ENCODE results near the gene PCNT. TPM values are rescaled to one million over a fixed set of nuclear protein-coding genes. Genes with fewer than 3 reads are reported as not detected.

The PCNT gene
- total RNA-seq, 1 donor = 21.6 TPM

GRCh38 chr21:46356494-46357334, 32.8 kb downstream of the PCNT start:
- DNase-seq (ENCODE audit: low read depth) = no peak
- TF ChIP-seq, protein P1, sequence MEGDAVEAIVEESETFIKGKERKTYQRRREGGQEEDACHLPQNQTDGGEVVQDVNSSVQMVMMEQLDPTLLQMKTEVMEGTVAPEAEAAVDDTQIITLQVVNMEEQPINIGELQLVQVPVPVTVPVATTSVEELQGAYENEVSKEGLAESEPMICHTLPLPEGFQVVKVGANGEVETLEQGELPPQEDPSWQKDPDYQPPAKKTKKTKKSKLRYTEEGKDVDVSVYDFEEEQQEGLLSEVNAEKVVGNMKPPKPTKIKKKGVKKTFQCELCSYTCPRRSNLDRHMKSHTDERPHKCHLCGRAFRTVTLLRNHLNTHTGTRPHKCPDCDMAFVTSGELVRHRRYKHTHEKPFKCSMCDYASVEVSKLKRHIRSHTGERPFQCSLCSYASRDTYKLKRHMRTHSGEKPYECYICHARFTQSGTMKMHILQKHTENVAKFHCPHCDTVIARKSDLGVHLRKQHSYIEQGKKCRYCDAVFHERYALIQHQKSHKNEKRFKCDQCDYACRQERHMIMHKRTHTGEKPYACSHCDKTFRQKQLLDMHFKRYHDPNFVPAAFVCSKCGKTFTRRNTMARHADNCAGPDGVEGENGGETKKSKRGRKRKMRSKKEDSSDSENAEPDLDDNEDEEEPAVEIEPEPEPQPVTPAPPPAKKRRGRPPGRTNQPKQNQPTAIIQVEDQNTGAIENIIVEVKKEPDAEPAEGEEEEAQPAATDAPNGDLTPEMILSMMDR (IDR thresholded peaks at IDR 0.05; ENCODE audit: insufficient read depth, low read depth, low read length) = no peak

GRCh38 chr21:46357335-46357604, 33.3 kb downstream of the PCNT start:
- no peak overlapping the region for H3K4me3 ChIP-seq (ENCODE audit: low read depth, low read length)
- no peak for DNase-seq (ENCODE audit: low read depth)
- TF ChIP-seq, protein P1 (IDR thresholded peaks at IDR 0.05; ENCODE audit: insufficient read depth, low read depth, low read length) = no peak

More at GRCh38 chr21:46356494-46357334, 32.8 kb downstream of the PCNT start:
- H3K4me3 ChIP-seq (ENCODE audit: low read depth, low read length) = no peak overlapping the region

DNA sequence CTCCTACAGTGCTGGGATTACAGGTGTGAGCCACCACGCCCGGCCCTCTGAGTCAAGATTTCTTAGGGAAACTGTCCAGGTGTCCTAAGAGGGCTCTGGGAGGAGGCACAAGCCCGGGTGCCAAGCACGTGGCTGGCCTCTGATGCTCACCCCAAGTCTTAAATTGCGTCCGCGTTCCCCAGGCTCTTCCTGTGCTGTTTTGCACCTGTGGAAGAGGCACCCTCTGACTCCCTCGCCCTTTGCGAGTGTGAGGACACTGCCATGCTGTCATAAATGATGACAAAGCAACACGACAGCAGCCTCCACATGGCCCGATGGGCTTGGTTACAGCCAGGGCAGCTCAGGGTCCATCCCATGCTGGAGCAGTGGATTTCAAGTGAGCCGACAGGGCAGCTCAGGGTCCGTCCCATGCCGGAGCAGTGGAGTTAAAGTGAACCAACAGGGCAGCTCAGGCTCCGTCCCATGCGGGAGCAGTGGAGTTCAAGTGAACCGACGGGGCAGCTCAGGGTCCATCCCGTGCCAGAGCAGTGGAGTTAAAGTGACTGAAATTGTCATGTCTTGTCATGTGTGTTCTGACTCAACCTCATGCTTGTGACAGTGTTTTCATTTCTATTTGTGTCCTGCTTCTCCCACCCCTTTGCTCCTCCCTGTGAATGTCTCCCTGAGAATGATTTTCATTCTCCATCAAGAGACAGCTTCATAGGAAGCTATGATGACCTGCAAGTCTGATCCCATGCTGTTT, 33.9 kb downstream of the PCNT start:
- DNase-seq (ENCODE audit: low read depth) = no peak
- H3K4me3 ChIP-seq (ENCODE audit: low read depth, low read length) = no peak overlapping the region
- TF ChIP-seq, protein P1 (IDR thresholded peaks at IDR 0.05; ENCODE audit: insufficient read depth, low read depth, low read length) = no peak

- TF ChIP-seq, protein P1 (IDR thresholded peaks at IDR 0.05; ENCODE audit: insufficient read depth, low read depth, low read length) = no peak
- H3K4me3 ChIP-seq (ENCODE audit: low read depth, low read length) = no peak overlapping the region
- no peak for DNase-seq (ENCODE audit: low read depth)
Observed at GRCh38 chr21:46361176-46361575, 37.2 kb downstream of the PCNT start.

DNA sequence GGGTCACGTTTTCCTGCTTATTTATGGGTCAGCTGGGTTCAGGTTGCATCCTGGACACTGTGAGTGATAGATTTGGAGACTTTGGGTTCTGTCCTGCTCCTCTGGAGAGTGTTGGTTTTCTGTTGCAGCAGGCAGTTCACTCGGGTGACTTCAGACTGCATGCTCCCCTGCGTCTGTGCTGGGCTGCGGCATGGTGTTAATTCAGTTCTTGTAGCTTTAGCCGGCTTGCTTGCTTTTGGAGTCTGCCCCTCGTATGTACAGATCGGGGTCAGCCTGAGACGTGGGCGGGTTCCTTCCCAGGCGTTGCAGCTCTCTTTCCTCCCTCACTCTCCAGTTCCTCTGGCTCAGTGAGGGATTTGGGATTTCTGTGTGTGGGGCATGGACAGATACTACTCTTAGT, 38.0 kb downstream of the PCNT start:
- H3K4me3 ChIP-seq (ENCODE audit: low read depth, low read length) = no peak overlapping the region
- TF ChIP-seq, protein P1 (IDR thresholded peaks at IDR 0.05; ENCODE audit: insufficient read depth, low read depth, low read length) = no peak
- DNase-seq (ENCODE audit: low read depth) = no peak

DNA sequence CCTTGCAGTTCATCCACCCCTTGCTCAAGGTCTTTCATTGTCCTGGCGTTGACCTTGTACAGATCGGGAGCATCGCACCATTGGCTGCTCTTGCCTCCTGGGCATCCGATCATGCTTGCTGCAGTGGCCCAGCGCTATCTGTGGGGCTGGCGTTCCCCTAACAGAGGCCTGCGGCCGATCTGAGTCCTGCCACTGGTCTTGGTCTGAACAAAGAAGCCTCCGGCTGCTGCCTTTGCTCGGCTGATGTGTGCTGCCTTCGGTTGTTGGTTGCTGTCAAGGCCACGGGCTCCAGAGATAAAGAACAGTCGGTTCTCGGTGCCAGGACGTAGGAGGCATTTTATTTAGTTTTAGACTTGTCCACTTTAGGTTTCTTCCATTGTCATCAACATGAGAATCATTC, 39.0 kb downstream of the PCNT start:
- TF ChIP-seq, protein P1 (IDR thresholded peaks at IDR 0.05; ENCODE audit: insufficient read depth, low read depth, low read length) = no peak
- H3K4me3 ChIP-seq (ENCODE audit: low read depth, low read length) = no peak overlapping the region
- DNase-seq (ENCODE audit: low read depth) = no peak
